ENCODE results near the gene FAM43A. TPM values are rescaled to one million over a fixed set of nuclear protein-coding genes. Genes with fewer than 3 reads are reported as not detected.

FAM43A gene
- total and polyA plus RNA-seq, 9 of the 15 experiments (the other 6 are each of a cell fraction or from before 2014, with no cell fraction given) = 0.03 to 1.2 (median 0.21) TPM

- Histone ChIP-seq H3K4me1 (replicated peaks in 1 of 2; ENCODE audit: control insufficient read depth in 2 of 2, insufficient read depth in 2 of 2, low read length in 2 of 2) (no peaks in the 10 kb centered on the region), H4K20me1 (replicated peaks; ENCODE audit: control insufficient read depth, insufficient read depth, low read length) (no peaks in the 10 kb centered on the region), H3K9me3 (replicated peaks; ENCODE audit: control insufficient read depth, insufficient read depth, low read depth, low read length) (no peaks in the 10 kb centered on the region), H3K36me3 (ENCODE audit: control insufficient read depth, insufficient read depth, low read length) (no peaks in the 10 kb centered on the region), H3K4me2 (ENCODE audit: insufficient read depth, low read length) (no peak overlapping the region), H3K27me3 (ENCODE audit: control insufficient read depth in 2 of 2, insufficient read depth in 2 of 2, low read length in 2 of 2) (peaks cover 22 to 58% of the 10 kb centered on the region in 2 experiments; a peak in 4 of 5 replicates), H2AFZ (ENCODE audit: low read depth, low read length) (no peak overlapping the region), H3K4me3 (no peak overlapping the region), H3K9ac (ENCODE audit: insufficient read depth in 1 of 2, low read depth in 2 of 2, low read length in 2 of 2) (no peak overlapping the region), H3K27ac (ENCODE audit: extremely low read depth, low read depth, low read length) (no peak overlapping the region), H3K9me1 (ENCODE audit: control insufficient read depth, insufficient read depth, low read length) (no peaks in the 10 kb centered on the region), H3K79me2 (ENCODE audit: control insufficient read depth, insufficient read depth, low read length) (no peaks in the 10 kb centered on the region)
- FAIRE-seq = no peak
- ChIA-PET POLR2A (interaction anchor here (0.7 to 1.3 kb wide), 2 partner anchors 11 to 13 kb away, joined by 4 read pairs; no protein-coding TSS in a partner anchor), CTCF (ENCODE audit: low intra/inter-chr PET ratio) (no interaction called here)
- in situ Hi-C loops (cut with MboI) (no loop called here), intact Hi-C loops (cut with micrococcal nuclease) (no loop called here)
- under 1% methylated on average over 5 of the region's 6 CpGs for WGBS (ENCODE audit: insufficient coverage, low coverage, missing lambda C conversion rate)
- DNase-seq (ENCODE audit: extremely low read depth in 1 of 4, low spot score in 3 of 4) = no peak
- BruUV-seq (replicated peaks) = no TSS peak
- ATAC-seq = peak; percentile 31; the same call in 2 of the 3 replicates
- TF ChIP-seq ZNF449 (CRISPR knock-in tag; IDR thresholded peaks at IDR 0.05) (no peak), MAX (CRISPR knock-in tag; IDR thresholded peaks at IDR 0.05) (no peak), GTF2E2 (tag; IDR thresholded peaks at IDR 0.05) (no peak), NCOA6 (IDR thresholded peaks at IDR 0.05) (no peak), ZNF609 (CRISPR knock-in tag; IDR thresholded peaks at IDR 0.05; ENCODE audit: borderline replicate concordance) (no peak), UBTF (IDR thresholded peaks at IDR 0.05; ENCODE audit: borderline replicate concordance in 1 of 2, low read depth in 2 of 2, low read length in 2 of 2) (no peak), CAMTA2 (CRISPR knock-in tag; conservative IDR thresholded peaks at IDR 0.05) (no peak), E2F6 (IDR thresholded peaks at IDR 0.05; ENCODE audit: borderline replicate concordance in 1 of 2, extremely low read depth in 1 of 2, insufficient read depth in 1 of 2, insufficient read length in 1 of 2, low read depth in 1 of 2, low read length in 1 of 2, poor library complexity in 1 of 2, severe bottlenecking in 1 of 2) (no peak), ZBTB2 (IDR thresholded peaks at IDR 0.05) (no peak)
These were observed 28.9 kb downstream of the FAM43A start for GRCh38 chr3:194714564-194714963.

All from K562 (cell line).